Globus pallidus (tissue), 1 donor: ENCODE results near the gene INPP4A.
"Not testable (repeated sequence)": the region's sequence is repeated elsewhere in the genome, so short reads cannot be mapped to it uniquely, and the experiment has no call there.

ENCODE experiments used
- DNase-seq: peaks from one replicate; pipeline ENCODE4 v3.0.0-alpha.2; 2015; ENCODE audit warnings: low spot score

The INPP4A gene

DNA sequence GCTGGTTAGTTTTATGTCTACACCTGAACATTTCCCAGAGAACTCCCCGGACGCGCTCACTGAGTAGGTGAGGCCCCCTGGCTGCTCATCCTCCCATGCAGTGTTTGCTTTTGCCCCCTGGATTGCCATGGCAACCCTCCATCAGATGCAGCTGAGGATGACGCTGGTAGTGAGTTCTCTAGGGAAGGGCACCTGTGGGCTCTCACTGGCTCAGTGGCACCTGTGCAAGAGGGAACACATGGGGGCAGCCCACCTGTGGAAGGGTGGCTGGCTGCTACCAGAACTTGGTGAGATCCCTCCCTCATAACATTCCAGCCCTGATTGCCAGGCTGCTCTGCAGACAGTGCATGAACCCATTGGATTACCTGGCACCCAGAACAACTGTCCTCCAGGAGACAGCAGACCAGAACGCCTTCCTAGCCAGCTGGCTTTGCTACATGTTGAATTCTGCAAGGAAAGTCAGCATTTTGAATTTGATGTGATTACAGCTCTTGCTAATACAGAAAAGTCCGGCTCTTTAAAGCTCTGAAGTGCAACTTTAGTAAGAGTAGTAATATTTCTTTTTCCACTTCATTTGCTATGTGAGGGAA, 142.0 kb downstream of the INPP4A start:
- DNase-seq = no peak

DNA sequence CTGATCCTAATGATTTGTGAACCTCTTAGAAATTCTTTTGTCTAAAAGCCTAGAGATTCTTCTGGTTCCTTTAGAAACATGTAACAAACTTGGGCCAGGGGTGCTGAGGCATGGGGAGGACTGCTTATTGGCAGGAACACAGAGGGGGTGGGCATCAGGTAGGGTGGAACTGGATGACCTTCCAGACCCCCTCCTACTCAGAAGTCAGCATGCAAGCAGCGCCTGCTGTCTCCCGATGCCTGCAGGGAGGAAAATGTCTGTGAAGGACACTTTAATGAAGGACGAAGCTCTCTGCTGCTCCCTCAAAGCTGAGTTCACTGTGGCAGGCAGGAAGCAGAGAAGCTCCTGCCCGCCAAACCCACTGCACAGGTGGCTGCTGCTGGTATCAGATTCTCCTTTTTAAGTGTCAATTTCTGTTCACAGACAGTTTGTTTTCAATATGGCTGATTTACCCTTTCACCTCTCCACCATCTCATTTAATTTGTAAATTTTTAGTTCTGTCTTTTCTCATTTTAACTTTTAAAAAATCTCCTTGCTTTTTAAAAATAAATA, 144.3 kb downstream of the INPP4A start:
- DNase-seq = no peak

DNA sequence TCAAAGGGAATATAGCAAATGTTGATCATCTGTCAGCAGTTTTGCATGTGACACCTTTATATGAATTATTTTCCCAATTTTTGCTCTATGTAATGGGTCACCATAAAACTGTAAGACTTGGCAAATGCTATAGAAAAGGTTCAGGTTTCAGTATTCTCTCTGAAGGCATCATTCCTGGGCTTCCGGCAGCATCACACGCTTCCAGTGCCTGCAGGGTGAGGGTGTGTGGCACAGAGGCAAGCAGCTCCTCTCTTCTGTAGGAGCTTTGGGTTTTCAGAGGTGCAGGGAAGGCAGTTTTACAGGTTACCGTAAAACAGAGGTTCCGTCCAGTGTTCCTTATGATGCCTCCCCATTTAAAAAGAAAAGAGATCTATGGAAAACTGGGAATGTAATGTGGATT, 144.8 kb downstream of the INPP4A start:
- DNase-seq = no peak

DNA sequence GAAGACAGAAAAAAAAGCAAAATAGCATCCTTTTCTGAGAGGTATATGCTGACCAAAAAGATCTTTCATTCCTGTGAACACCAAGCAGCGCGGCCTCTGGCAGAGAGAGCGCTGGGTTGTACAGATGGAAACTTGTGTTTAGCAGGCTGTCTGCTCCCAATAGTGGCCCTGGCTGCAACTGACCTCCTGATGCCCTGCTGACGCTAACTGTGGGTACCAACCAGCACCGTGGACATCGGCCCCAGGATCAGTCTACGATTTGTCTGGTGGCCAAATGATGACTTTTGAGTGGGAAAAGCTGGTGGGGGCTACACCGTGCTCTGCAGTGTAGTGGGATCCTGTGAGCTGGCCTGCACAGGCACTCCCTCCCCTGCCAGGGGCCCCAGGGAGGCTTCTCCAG, 147.9 kb downstream of the INPP4A start:
- no peak for DNase-seq

DNA sequence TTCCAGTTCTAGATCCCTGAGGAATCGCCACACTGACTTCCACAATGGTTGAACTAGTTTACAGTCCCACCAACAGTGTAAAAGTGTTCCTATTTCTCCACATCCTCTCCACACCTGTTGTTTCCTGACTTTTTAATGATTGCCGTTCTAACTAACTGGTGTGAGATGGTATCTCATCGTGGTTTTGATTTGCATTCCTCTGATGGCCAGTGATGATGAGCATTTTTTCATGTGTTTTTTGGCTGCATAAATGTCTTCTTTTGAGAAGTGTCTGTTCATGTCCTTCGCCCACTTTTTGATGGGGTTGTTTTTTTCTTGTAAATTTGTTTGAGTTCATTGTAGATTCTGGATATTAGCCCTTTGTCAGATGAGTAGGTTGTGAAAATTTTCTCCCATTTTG, 150.0 kb downstream of the INPP4A start:
- DNase-seq = not testable (repeated sequence)

DNA sequence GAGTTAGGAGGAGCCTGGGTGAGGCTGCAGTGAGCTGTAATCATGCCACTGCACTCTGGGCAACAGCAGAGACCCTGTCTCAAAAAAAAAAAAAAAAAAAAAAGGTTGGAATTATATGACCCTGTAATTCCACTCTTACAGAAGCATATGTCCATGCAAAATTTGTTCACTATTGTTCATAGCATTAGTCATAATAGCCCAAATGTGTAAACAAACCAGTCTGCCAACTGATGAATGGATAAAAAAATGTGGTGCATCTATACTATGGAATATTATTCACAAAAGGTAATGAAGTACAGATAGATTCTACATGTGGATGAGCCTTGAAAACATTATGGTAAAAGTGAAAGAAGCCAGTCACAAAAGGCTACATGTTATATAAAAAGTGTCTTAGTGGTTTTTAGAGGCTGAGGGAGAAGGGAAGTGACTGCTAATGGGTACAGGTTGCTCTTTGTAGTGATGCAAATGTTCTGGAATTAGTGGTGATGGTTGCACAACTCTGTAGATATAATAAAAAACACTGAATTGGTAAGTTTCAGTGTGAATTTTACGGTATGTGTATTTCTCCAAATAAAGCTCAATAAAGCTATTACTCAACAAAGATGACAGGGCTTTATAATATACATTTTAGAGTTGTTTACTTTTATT, 154.2 kb downstream of the INPP4A start:
- no peak for DNase-seq

DNA sequence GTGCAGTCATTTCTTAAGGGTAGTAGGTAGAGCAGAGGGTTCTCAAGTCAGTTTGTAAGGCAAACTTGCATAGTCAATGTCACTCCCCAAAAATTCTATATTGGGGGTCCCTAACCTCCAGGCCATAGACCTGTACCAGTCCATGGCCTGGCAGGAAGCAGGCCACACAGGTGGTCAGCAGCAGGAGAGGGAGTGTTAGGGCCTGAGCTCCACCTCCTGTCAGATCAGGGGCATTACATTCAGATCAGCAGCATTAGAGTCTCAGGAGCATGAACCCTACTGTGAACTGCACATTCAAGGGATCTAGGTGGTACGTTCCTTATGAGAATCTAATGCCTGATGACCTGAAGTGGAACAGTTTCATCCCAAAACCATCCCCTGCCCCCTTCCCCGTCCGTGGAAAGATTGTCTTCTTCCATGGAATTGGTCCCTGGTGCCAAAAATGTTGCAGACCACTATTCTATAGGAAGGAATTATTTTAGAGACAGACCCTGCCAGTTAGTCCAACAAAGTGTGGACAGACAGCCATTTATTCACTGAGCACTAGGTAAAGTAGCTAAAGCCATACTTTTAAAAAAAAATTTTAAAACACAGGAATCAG, 157.0 kb downstream of the INPP4A start:
- DNase-seq = no peak

DNA sequence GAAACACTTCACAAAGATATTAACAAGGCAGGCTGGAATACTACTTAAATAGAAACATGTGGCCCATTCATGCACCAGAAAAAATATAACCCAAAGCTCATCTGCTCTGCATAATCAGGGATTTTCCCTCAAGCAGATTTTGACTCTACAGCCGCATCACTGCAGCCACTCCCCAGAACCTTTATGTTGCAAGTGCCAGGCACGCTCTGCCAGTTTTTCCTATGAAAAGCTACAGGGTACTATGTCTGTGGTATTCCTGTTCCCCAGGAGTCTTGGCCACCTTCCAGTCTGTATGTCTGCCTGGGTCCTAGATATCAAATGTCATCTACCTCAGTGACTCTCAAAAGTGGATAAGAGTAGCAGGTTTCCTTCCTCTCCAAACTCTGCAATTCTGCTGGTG, 159.9 kb downstream of the INPP4A start:
- no peak for DNase-seq

DNA sequence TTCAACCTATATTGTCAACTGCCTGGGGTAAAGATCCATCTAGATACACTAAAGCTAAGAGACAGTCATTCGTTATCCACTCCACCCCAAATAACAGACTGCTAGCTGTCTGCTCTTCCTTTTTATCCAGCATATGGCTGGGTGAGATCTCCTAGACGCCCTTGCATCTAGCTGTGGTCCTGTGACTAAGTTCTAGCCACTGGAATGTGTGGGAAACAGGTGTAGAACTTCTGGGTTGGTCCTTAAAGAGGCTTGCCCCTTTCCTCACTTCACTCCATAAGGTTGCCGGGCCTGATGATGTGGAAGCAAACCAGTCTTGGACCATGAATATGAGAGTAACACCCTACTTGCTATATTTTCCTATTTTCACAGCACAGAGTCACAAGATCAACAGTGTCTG, 160.4 kb downstream of the INPP4A start:
- no peak for DNase-seq

DNA sequence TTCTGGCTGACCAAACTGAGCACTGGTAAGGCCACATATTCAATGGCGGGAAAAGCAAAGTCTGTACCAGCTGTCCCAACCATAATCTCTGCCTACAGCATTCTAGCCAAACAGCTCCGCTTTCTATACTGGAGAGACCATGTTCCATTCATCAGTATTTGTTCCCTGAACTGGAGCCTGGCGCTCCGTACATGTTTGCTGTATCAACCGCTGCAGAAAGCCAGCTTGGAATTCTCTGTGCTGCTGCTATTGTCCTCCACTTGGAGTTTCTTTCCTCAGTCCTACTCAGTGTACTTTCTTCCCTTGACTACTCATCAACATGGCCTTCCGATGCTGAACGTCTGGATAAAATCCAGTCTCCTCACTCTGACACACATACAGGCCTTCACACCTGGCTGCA, 161.8 kb downstream of the INPP4A start:
- DNase-seq = no peak

DNA sequence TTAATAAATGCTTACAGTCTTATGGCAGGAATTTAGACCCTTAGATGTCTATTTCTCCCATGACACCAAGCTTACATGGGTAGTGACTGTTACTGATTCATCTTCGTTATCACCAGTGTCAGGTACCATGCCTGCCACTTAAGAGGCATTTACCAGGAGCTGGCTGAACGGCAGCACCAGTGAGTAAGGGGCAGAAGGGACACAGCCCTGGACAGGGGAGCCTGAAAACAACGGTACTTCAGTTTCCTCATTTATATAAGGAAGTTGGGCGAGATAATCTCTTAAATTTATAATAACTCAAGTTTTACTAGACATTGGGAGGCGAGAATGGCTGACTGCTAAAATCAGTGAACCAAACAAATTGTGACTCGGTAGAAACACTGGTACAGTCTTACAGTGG, 162.4 kb downstream of the INPP4A start:
- no peak for DNase-seq

DNA sequence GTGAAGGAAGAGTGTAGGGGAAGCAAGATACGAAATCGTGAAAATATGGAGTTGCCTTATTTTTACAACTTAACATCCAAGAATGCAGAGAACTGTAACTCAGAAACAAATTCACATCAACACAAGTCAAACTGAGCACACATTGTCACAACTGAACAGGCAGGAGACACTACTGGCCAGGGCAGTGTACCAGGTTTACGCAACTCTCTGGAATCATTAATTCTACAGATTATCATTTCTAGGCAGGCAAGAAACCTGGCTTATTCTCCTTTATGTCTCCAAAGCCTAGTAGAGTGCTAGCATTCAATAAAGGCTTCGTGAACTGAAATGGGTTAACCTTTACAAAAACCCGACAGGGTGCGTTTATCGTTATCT, 163.1 kb downstream of the INPP4A start:
- DNase-seq = no peak

DNA sequence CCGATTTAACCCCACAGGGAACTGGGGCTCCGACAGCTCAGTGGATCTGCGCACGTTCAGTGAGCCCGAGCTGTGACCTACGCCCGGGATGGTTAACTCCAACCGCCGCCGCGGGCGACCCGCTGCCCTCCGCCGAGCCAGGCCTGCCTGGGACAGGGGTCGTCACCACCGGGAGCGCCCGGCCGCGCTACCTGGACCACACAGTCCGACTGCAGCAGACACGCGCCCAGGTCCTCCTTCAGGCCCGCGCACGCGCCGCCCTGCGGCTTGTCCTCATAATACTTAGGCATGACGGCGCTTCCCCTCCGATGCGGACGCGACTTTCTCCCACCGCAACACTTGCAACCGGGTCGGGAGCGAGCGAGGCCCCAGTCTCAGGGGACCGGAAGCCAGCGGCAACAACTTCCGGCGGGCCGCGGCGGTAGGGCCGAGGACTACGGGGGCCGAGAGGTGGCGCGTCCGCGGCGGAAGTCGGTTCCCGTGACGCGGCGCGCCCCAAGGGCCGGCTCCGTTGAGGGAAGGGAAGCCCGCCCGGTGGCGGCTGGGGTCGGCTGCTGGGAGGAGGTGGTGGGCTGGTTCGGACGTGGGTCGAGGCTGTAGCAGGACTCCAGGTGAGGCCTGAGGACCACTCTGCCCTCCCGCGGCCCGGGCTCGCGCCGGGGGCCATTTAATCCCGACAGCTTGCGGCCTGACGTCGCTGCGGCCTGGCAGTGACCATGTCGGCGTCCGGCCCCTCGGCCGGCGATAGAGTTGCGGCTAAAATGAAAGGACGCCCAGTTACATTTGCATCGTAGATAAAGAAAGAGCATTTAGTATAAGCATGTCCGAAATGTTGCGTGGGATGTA, 163.7 kb downstream of the INPP4A start, which contains the start of the genes COA5 and UNC50:
Gene COA5 (minus strand): TSS at position 397 of the 846 bp plus-strand sequence. CDS start 107 bp downstream, at position 290.
Gene UNC50 (plus strand): TSS at position 474 of the 846 bp plus-strand sequence. CDS start 1,171 bp downstream, outside the sequence.
- DNase-seq = peak; percentile 83

DNA sequence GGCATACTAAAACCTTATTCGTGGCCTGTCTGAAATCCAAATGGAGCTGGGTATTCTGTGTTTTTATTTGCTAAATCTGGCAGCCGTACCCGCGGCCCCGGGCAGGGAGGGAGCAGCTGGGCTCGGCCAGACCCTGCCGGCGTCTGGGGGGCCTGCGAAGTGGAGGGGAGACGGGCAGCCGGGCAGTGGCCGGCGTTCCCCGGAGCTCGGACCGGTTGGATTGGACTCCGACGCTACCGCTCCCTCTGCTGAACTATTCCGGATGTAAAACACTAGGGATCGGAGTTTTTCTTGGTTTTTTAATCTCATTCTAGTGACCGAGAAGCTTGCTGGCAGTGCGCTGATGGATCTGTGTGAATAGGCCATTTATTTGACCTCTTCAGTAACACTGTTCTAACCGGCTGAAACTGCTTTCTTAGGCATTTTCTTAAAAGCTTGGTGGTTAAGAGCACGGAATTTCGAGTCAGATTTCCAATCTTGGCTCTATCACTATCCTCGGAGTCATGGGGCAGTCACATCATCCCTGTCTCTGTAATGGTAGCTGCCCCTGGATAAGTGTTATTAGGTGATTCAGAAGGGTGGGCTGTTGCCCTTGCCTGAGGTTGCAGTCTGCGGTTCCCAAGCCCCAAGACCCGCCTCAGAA, 164.4 kb downstream of the INPP4A start:
- no peak for DNase-seq

DNA sequence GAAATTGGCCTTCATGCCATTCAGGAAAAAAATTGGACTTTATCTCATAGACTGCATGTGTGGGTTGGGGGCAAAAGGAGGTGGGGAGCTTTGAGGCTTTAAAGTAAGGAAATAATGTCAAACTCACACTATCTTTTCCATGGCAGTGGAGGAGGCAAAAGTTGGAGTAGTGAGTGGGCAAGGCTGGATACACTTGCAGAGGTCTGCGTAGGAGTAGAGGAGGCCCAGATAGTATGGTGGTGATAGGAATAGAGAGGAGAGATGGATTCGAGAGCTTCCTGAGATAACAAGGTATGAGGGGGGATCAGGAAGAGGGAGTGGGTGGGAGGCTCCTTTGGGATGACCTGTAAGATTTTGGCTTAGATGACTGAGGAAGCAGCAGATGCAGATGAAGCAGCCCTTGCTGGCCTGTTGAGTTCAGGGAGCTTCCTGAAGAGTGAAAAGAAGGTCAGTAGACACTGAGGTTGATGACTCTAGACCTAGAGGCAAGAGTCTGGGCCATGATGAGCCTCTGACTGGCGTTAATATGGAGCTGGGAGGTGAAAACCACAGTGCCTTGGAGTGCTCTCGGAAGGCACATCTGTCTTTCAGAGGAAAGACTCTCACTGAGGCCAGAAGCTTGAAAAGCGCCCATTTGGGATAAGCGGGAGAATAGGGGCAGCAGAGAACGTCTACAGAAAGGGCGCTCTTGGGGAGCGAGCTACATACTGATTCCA, 169.5 kb downstream of the INPP4A start:
- DNase-seq = no peak

DNA sequence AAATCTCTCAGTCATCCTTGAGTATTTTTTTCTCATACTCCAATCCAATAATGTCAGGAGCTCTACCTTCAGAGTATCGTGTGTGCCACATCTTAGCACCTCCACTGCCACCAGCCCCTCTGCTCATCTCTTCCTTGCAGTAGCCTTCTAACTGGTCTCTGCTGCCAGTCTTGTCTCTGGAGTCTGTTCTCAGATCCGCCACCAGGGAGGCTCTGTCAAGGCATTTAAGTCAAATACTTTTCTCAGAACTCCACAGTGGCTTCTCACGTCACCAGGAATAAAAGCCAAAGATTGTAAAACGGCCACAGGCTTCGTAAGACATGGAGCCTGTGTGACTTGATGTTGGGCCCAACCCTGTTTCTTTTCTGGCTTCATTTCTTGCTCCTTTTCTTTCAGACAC, 170.8 kb downstream of the INPP4A start:
- DNase-seq = no peak

DNA sequence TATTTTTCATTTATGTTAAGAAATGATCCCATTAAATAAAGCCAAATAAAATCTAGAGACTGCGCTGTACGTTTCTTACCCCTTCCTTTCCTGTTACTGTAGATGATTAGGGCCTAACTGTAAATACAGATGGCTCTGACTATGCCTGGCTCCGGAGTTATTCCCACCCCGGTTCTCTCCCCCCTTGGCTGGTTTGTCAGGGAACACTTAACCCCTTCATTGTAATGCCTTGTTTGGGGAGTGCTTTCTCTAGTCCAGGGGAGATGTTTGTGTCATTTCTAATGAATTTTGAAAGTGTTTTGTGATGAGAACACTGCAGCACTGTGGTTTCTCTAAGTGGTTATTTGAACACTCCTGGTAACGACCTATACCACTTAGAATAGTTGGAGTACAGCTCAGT, 172.5 kb downstream of the INPP4A start:
- no peak for DNase-seq

DNA sequence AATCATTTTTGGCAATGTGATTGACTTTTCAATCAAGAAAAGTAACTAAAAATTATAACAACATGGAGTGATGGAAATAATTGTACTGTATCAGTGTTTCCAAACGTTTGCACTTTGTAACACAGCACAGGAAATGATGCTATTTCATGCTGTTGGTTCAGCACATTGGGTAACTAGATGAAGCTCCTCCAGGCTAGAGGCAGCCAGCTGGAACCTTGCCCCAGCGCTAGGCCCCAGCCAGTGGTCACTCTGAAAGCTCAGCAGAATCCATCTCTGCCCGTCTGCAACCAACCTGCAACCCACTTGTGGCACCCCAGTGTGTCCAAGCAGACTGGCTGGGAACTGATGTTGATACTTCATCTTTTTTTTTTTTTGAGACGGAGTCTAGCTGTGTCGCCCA, 179.0 kb downstream of the INPP4A start:
- DNase-seq = peak; percentile 5

DNA sequence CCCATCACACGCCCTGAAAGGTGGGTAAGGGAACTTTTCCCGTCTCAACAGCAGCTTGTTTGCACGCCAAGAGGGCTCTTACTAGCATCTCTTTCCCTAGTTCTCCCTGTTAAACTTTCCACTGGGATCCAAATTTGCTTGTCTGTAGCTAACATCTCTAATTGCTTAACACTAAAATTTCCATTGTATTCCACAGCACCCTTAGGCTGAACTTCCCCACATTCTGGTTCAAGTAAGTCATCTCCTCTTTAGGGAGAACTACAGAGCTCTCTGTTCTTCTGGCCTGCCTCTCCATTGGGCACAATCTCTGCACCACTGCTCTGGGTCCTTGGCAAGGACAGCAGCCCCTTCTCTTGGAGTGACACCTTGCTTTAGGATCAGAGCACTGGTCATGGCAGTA, 187.7 kb downstream of the INPP4A start:
- DNase-seq = no peak

DNA sequence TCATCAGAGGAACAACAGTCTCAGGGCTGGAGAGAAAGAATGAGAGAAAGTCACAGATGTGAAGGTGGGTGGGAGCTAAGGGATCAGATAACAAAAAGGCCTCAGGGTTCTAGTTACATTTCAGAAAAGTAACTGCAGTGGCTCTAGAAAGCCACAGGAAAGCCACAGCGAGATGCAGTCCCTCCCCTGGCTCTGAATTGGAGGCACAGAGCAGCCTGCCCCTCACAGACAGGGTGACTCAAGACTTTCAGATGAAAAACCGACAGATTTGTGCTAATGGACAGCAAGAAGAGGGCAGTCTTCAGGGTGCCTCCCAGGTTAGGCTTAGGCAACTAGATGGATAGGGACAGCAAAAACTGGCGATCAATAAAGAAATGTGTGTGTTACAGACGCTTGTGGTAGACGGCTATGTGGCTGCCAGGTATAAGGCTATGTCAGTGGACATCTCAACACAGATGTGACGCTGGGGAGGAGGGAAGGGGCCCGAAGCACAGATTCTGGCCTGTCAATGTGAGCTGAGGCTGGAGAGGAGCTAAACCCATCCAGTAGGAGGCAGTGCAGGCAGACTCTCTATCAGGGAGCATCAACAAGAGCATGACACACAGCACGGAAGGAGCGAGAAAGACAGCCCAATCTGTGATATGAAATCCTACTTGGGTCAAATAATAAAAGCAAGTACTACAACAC, 189.9 kb downstream of the INPP4A start:
- DNase-seq = no peak
